Osteoblast (primary cell): ENCODE measurements around the gene VCPKMT. TPM values are rescaled to one million over a fixed set of nuclear protein-coding genes. Genes with fewer than 3 reads are reported as not detected.
A peak's percentile ranks its signal among the peaks of the same experiment; 100 is the strongest.

Experiments
- DNase-seq: peaks from one replicate; pipeline ENCODE4 v3.0.0; 2011; ENCODE audit warnings: low spot score, mixed read lengths; ENCODE audit not compliant: insufficient read length; ENCODE audit errors: missing footprints
- H2AFZ ChIP-seq: 2 replicates; pipeline ENCODE4 v1.6.0; 2011; ENCODE audit warnings: mild to moderate bottlenecking, low read length
- H3K27ac ChIP-seq: 2 replicates; pipeline ENCODE4 v1.5.1; 2011; ENCODE audit warnings: mild to moderate bottlenecking, low read depth, low read length, moderate library complexity
- H3K27me3 ChIP-seq: 2 replicates; pipeline ENCODE4 v1.6.0; 2012; ENCODE audit warnings: mild to moderate bottlenecking, control low read depth, inconsistent platforms, low read length, moderate library complexity; ENCODE audit not compliant: insufficient read depth
- H3K36me3 ChIP-seq: 2 replicates; pipeline ENCODE4 v1.5.1; 2011; ENCODE audit warnings: mild to moderate bottlenecking, low read length, control low read depth, moderate library complexity; ENCODE audit not compliant: insufficient read depth
- H3K4me1 ChIP-seq: 2 replicates; pipeline ENCODE4 v1.5.1; 2011; ENCODE audit warnings: mild to moderate bottlenecking, low read length, control low read depth, moderate library complexity; ENCODE audit not compliant: insufficient read depth
- H3K4me2 ChIP-seq: 2 replicates; pipeline ENCODE4 v1.6.0; 2011; ENCODE audit warnings: mild to moderate bottlenecking, low read length; ENCODE audit not compliant: insufficient read depth
- H3K4me3 ChIP-seq: fragments of 200-600 bp; sonication (generic); 3 replicates; pipeline ENCODE4 v1.5.1; 2012; ENCODE audit warnings: mild to moderate bottlenecking, low read length, inconsistent platforms; ENCODE audit not compliant: insufficient read depth
- H3K79me2 ChIP-seq: 2 replicates; pipeline ENCODE4 v1.6.0; 2012; ENCODE audit warnings: mild to moderate bottlenecking, low read length, control low read depth, inconsistent platforms; ENCODE audit not compliant: insufficient read depth
- H3K9me3 ChIP-seq: 2 replicates; pipeline ENCODE4 v1.5.1; 2011; ENCODE audit warnings: low read depth, low read length, control low read depth
- H4K20me1 ChIP-seq: 2 replicates; pipeline ENCODE4 v1.6.0; 2012; ENCODE audit warnings: mild to moderate bottlenecking, low read length, control low read depth; ENCODE audit not compliant: insufficient read depth
- total RNA-seq: library from RNA; depleted of rRNA; stranded (reverse); fragments of >200 nt; gene quantifications from 2 replicates; pipeline ENCODE4 v1.2.3, GENCODE V29; 2012
- TF ChIP-seq, protein P1 (sequence below): IDR thresholded peaks from 2 replicates; pipeline ENCODE4 v1.5.1; 2011; ENCODE audit warnings: mild to moderate bottlenecking, low read depth, low read length, moderate library complexity; ENCODE audit errors: extremely low read depth

VCPKMT gene
- total RNA-seq, 1 donor, result 5.4 TPM

DNA sequence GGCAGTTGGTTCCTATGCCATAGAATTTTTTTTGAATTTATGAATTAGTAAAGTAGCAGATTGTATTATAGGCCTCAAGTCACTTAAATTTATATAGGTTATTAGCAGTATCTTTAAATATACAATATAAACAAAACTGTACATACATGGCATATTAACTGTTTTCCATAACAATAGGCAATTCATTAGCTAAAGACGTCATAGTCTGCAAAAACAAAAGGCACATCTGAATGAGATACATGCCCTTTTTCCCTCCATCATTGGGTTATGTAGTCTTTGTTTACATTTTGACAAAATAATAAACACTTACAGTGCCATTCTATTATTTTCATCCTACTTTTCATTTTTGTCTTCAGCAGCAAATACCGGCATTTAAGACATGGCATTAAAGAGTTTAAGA, 1.1 kb upstream of the VCPKMT start:
- no peaks in the 10 kb centered on the region for H3K27me3 ChIP-seq
- peaks cover 20% of the 10 kb centered on the region for H3K36me3 ChIP-seq
- TF ChIP-seq, protein P1, sequence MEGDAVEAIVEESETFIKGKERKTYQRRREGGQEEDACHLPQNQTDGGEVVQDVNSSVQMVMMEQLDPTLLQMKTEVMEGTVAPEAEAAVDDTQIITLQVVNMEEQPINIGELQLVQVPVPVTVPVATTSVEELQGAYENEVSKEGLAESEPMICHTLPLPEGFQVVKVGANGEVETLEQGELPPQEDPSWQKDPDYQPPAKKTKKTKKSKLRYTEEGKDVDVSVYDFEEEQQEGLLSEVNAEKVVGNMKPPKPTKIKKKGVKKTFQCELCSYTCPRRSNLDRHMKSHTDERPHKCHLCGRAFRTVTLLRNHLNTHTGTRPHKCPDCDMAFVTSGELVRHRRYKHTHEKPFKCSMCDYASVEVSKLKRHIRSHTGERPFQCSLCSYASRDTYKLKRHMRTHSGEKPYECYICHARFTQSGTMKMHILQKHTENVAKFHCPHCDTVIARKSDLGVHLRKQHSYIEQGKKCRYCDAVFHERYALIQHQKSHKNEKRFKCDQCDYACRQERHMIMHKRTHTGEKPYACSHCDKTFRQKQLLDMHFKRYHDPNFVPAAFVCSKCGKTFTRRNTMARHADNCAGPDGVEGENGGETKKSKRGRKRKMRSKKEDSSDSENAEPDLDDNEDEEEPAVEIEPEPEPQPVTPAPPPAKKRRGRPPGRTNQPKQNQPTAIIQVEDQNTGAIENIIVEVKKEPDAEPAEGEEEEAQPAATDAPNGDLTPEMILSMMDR, result no peak
- H3K9me3 ChIP-seq, result no peaks in the 10 kb centered on the region
- no peak overlapping the region for H3K4me2 ChIP-seq
- H2AFZ ChIP-seq, result no peak overlapping the region
- peaks cover 14% of the 10 kb centered on the region for H3K4me1 ChIP-seq
- no peak overlapping the region for H3K4me3 ChIP-seq
- H3K79me2 ChIP-seq, result peaks cover 30% of the 10 kb centered on the region
- H3K27ac ChIP-seq, result no peak overlapping the region
- DNase-seq, result no peak
- H4K20me1 ChIP-seq, result peaks cover 2% of the 10 kb centered on the region

DNA sequence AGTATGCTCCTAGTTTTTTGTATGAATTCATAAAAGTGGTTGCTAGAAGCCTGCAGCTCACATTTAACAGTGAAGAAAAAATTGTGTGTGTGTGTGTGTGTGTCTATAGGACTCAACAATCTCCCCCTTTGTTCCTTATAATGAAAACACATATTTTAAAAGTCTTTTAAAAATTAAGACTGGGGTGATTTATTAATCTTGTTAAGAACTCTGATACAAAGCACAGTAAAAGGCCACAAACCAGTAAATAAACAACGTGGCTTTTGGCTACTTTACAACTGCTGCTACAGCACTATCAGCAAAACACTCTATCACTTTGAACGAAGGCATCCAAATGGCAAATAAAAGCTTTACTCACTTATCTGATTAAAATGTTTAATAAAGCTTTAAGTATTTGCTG, 594 bp upstream of the VCPKMT start:
- peak; percentile 14 for DNase-seq
- no peaks in the 10 kb centered on the region for H3K27me3 ChIP-seq
- H3K27ac ChIP-seq, result peak overlapping the region; percentile 94
- H3K4me1 ChIP-seq, result peaks cover 14% of the 10 kb centered on the region
- no peaks in the 10 kb centered on the region for H3K9me3 ChIP-seq
- peak overlapping the region; percentile 91 for H3K4me2 ChIP-seq
- H4K20me1 ChIP-seq, result peaks cover 2% of the 10 kb centered on the region
- TF ChIP-seq, protein P1, result no peak
- H3K4me3 ChIP-seq, result peak overlapping the region; percentile 98
- peak overlapping the region; percentile 95 for H2AFZ ChIP-seq
- peaks cover 30% of the 10 kb centered on the region for H3K79me2 ChIP-seq
- H3K36me3 ChIP-seq, result peaks cover 25% of the 10 kb centered on the region

DNA sequence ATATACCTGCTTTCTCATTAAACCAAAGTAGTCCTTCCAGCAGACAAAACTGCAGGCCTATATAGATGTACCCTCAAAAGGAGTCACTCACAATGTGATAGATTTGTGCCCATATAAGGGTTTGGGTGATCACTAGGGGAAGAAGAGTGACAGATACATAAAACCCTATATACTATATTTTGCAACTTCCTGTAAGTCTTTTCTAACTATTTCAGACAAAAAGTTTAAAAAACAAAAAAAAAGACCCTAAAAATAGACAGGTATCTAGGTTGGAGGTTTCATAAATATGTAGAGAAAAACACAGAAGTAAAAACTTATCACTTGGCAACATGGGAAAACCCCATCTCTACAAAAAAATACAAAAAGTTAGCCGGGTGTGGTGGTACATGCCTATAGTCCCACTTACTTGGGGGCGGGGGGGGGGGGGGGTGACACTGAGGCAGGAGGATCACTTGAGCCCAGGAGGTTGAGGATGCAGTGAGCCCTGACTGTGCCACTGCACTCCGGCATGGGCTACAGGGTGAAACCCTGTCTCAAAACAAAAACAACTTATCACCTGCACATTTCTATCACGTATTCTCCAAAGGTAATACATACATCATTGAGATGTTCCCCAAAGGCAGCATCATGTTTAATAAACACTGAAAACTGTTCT, 2.9 kb downstream of the VCPKMT start:
- no peak for DNase-seq
- no peak overlapping the region for H3K4me3 ChIP-seq
- no peaks in the 10 kb centered on the region for H3K27me3 ChIP-seq
- peaks cover 5% of the 10 kb centered on the region for H4K20me1 ChIP-seq
- H2AFZ ChIP-seq, result no peak overlapping the region
- H3K79me2 ChIP-seq, result peaks cover 36% of the 10 kb centered on the region
- peaks cover 14% of the 10 kb centered on the region for H3K4me1 ChIP-seq
- no peaks in the 10 kb centered on the region for H3K9me3 ChIP-seq
- no peak overlapping the region for H3K4me2 ChIP-seq
- TF ChIP-seq, protein P1, result no peak
- peaks cover 57% of the 10 kb centered on the region for H3K36me3 ChIP-seq
- no peak overlapping the region for H3K27ac ChIP-seq

DNA sequence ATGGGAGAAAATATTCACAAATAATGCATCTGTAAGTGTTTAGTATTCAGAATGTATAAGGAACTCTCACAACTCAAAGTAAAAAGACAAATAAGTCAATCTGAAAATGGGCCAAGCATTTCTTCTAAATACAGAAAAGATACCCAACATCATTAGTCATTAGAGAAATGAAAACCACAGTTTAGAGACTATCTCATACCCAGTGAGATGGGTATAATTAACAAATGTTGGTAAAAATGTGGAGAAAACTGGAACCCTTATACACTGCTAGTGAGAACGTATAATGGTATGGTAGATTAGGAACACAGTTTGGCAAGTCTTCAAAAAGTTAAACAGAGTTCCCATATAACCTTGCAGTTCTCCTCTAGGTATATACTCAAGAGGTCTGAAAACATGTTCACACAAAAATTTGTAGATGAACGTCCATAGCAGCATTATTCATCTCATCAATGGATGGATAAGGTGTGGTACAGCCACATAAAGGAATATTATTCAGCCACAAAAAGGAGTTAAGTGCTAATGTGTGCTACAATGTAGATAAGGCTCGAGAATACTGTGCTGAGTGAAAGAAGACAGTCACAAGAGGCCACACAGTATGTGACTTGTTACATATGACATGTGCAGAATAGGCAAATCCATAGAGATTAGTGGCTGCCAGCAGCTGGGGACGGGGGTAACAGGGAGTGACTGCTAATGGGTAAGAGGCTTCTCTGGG, 5.9 kb downstream of the VCPKMT start:
- no peaks in the 10 kb centered on the region for H3K9me3 ChIP-seq
- H3K4me2 ChIP-seq, result no peak overlapping the region
- peaks cover 27% of the 10 kb centered on the region for H3K79me2 ChIP-seq
- TF ChIP-seq, protein P1, result no peak
- H2AFZ ChIP-seq, result no peak overlapping the region
- no peak overlapping the region for H3K4me3 ChIP-seq
- H4K20me1 ChIP-seq, result peaks cover 5% of the 10 kb centered on the region
- no peak overlapping the region for H3K27ac ChIP-seq
- H3K36me3 ChIP-seq, result peaks cover 62% of the 10 kb centered on the region
- H3K27me3 ChIP-seq, result no peaks in the 10 kb centered on the region
- peaks cover 2% of the 10 kb centered on the region for H3K4me1 ChIP-seq
- DNase-seq, result no peak
